RKO (cell line): ENCODE results near the gene ACSS1.
A peak's percentile ranks its signal among the peaks of the same experiment; 100 is the strongest.

ENCODE experiments used
- DNase-seq: peaks from one replicate; pipeline ENCODE4 v3.0.0-alpha.2; 2016; ENCODE audit warnings: low spot score

The ACSS1 gene

DNA sequence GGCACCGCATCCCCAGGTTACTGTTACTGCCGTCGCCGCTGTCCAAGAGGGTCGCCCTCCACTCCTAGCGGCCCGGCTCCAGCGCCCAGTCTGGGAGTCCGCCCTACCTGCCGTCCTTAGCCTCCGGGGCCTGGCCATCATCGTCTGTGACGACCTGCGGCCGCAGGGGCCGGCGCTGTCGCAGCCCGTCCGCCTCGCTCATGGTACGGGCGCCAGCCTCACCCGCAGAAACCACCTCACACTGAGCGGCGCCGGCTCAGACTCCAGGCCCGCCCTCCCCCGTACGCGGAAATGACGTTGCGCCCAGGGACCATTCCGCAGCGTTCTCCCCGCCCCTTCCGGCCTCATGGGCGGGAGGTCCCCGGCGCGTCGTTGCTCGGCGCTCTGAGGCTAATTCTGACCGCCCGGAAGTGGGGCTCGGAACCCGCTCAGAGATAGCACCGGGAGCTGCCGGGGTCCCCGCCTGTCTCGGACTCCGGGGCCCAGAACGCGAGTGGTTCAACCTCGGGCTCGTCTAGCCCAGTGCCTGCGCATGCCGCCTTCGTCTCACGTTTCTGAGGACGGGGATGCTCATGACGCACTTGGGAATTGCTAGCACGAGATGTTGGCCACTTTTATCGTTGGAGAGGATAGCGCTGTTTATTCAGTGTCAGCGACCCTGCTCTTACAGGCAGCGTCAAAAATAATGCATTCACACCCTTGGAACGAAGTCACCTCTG lies 65.3 kb downstream of the ACSS1 start, which contains the start of gene APMAP:
Gene APMAP, minus strand, starts transcription at position 265 of the 719 bp plus-strand sequence. Its CDS starts 63 bp downstream, at position 202.
- peak; percentile 95 for DNase-seq

DNA sequence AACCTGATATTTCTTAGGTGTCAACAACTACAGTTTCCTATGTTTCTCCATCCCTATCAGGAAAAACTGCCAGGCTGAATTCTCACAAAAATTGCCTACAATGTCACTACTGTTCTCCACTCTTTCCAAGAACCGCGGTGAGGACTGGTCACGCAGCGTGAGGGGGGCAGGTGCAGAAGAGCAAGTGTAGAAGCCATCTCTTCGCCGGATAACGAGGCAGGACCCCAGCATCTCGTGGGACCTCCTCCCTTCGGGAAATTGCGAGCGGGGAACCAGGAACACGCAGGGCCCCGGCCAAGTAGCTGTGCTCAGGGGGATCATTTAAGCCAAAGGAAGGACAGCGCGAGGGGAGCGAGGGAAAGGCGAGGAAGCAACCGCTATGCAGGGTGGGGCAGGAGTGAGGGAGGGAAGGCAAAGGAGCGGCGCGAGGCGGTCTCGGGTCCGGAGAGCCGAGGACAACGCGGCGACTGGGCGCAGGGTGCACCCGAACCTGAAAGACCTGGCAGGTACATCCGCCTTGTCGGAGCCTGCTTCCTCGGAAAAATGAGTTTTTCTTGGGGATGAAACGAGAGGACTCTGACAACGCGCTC lies 65.9 kb downstream of the ACSS1 start:
- peak; percentile 29 for DNase-seq

DNA sequence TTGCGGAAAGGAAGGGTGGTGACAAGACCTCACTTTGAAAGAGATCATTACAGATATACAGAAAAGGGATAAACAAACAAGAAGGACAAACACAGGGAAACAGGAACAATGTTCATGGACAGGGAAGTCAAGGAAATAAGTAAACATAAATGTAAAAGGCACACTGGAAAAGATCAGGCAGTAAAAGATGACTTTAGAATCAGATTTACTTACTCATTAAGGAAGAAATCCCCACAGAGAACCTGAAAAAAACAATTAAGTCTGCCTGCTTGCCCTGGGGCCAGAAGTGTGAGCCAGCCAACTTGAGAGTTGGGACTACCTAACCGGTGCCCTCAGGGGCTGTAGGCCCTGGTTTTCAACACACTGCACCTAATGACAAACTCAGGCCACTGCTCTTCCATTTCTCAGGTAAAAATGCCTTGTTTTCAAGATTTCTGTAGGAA lies 67.1 kb downstream of the ACSS1 start:
- DNase-seq = peak; percentile 16

DNA sequence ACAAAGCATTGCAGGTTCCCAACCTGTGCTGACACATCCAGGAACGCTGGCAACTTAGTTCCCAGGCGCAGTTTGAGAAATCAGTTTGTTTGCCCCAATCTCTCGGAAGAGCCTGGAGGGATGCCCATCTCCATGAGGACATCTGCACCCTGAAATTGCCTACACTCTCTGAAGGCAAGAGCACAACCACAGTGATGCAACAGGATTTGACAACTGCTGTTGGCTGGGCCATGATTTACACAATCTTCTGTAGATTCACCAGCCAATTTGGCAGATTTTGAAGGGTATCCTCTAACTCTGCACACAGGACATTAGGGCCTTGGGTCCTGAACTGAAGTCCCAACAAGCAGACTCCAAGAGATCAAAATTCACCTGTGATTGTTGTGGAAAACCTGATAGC lies 68.8 kb downstream of the ACSS1 start:
- no peak for DNase-seq

DNA sequence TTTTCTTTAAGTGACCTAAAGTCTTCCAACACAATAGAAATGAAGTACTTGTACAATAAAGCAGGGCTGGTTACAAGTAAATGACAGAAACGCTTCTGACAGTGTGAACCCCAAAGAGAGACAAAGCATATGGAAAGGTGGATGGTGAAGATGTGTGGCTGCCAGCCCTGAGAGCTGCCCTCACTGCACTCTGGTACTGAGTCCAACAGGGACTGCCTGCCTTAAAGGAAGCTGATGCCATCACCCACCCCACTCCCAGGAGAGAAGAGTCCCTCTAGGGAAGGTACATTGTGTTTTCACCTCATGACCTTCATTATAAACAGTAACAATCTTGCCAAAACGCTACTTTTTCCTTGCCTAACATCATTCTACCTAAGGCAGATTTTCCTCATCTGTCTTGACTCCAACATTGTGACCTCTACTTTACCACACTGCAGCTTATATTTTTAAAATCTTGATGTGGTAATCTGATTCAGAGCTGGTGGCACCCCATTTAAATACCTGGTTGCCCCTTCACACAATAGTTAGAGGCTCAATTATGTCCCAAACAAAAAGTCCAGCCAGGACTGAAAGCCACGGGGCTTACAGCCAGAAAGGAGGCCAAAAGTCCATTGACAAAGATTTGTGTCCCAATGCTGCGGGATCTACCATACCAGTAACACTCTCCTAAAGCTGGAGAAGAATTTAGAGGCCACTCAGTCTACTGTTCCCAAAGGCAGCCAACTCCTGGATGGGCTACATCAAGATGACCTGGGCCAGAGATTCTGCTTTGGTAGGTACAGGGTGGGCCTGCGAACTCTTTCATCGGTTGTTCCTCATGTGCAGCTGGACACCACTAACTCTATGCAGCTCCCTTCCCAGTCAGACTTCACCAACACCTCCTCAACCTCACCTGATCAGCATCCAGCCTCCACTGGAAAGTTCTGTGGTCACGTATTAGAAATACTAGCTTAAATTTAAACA lies 69.8 kb downstream of the ACSS1 start:
- no peak for DNase-seq

DNA sequence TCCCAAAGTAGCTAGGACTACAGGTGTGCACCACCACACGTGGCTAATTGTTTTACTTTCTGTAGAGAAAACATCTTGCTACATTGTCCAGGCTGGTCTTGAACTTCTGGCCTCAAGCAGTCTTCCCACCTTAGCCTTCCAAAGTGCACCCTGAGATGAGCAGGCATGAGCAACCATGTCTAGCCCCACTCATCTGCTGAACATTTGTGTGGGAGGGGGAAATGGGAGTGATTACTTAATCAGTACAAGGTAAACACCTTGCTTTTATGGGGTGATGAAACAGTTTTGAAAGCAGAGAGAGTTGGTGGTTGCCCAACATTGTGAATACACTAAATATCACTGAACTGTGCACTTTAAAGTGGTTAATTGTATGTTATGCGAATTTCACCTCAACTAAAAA lies 70.7 kb downstream of the ACSS1 start:
- no peak for DNase-seq

DNA sequence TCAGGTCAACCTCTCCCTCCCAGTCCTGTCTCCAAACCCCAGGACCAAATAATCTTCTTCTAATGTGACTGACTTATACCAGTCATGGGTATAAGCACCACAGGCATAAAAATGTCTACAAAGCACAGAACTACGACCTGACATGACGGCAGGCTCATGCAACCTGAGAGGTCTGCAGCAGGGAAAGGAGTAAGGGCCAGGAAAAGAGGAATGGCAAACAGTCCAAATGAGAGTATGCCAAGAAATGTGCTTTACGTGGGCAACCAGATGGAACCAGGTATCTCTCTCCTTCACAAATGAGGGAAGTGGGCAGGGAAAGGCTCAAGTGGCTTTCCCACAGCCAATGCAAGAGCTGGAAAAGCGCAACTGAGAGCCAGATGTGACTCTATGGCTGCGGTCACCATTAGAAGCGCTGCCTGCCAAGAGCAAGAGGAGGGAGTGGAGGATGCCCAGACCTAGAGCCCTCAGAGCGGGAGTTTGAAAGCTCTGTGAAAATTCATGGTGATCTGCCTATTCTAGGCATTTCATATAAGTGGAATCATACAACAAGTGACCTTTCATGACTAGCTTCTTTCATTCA lies 71.4 kb downstream of the ACSS1 start:
- no peak for DNase-seq

DNA sequence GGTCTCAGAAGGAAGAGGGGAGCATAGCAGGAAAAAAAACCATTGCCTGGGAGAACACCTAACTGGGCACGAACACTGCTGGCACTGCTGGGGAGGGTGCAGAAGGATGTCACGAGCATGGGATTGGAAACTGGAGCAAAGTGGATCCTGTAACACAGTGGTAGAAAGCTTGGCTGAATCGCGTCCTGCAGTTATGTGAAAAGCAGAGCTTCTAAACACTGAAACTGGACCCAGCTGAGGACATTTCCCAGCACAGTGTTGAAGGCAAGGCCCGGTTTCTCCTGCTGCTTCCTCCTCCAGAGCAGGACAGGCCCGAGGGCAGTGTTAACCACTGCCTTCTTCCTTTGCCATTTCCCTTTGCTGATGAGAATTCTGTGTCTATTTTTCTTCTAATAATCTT lies 72.1 kb downstream of the ACSS1 start:
- DNase-seq = no peak

DNA sequence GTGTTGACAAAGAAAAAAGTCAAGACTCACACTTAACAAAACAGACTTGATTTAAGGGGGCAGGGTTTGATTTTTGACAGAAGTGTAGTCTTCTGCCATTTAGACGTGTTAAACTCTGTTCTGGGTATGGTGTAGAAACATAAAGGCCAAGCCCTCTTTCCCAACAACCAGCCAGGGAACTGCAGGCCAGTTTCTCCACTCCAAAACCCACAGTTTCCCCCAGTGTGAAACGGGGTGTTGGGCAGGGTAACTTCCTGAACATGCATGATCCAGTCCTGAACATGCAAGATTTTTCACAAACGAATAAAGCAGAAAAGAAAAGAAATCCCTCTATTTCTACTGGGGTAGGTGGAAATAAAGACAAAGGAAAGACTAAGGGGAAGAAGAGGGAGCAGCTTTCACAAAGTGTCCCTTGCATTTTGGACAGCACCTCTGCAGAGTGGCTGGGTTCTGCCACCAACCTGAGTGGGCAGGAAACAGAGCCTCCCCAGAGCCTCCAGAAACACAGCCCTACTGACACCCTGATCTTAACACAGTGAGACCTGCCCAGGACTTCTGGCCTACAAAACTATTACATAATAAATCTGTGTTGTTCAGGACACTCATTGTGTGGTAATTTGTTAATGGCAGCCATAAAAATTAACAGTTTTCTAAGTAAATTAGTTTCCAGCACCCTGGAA lies 72.8 kb downstream of the ACSS1 start:
- no peak for DNase-seq

DNA sequence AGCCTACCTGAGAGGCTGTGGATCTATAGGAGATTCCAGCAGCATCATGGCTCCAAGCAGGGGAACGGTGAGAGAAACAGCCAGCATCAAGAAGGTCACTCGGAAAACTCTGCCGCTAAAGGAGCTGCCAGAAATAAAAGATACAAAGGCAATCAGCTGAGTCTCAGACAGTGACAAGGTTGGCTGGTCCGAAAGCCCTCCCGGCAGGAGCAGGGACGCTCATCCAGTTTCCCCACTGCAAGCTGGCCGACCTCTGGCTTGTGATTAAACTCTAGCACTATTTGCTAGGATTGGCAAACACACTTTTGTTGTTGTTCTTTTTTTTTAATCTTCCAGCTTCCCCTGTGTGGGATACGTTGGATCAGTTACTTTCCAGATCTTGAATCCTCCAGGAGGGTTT lies 74.0 kb downstream of the ACSS1 start:
- DNase-seq = no peak

DNA sequence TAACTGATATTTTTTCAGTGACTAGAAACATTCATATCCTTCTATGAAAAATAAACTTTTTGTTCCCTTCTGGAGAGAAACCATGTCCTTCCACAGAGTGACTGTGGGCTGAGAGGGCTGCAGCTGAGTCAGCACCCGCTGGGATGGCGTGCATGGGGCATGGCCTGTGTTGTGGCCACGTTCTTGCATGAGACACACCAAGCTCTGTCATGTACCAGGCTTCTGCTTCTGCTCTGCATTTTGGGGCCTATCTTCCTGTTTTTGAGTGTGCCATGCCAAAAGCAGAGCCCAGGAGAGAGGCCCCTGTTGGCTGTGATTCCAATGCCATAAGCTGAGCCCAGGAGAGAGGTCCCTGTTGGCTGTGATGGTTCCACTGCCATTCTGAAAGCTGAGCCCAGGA lies 76.1 kb downstream of the ACSS1 start:
- DNase-seq = no peak

DNA sequence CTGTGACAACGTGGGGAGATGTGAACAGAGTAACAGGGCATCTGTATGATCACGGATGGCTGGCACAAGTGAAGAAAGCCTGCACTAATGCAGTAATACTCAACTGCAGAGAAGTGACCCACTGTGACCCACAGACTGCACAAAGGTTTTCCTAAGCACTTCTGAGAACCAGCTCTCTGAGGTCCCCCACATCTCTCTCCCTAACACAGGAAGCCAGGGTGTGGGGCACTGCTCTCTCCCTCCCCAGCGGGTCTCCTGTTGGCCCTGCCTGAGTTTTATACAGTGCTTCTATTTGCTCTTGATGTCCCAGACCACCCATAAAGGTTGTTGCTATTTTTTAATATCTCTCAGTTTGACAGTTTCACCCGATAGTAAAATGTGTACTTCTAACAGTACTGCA lies 76.7 kb downstream of the ACSS1 start:
- DNase-seq = no peak

DNA sequence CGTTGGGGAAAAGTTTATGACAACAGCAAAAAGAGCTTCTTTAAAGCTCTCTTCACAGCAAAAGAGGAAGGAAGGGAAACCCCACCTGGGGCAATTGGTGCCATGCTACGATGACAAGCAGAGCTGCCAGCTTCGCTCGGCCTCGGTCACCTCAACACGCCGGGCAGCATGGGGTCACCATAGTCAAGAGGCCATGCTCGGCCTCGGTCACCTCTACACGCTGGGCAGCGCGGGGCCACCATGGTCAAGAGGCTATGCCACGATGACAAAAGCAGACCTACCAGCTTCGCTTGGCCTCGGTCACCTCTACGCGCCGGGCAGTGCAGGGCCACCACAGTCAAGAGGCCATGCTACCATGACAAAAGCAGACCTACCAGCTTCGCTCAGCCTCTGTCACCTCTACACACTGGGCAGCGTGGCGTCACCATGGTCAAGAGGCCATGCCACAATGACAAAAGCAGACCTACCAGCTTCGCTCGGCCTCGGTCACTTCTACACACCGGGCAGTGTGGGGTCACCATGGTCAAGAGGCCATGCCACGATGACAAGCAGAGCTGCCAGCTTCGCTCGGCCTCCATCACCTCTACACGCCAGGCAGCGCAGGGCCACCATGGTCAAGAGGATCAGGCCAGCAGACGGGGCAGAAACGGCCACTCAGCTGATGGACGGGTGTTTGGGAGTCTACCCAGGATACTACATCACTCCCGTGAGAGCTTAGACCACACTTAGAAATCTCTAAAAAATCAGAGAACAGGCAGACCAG lies 77.5 kb downstream of the ACSS1 start:
- no peak for DNase-seq

DNA sequence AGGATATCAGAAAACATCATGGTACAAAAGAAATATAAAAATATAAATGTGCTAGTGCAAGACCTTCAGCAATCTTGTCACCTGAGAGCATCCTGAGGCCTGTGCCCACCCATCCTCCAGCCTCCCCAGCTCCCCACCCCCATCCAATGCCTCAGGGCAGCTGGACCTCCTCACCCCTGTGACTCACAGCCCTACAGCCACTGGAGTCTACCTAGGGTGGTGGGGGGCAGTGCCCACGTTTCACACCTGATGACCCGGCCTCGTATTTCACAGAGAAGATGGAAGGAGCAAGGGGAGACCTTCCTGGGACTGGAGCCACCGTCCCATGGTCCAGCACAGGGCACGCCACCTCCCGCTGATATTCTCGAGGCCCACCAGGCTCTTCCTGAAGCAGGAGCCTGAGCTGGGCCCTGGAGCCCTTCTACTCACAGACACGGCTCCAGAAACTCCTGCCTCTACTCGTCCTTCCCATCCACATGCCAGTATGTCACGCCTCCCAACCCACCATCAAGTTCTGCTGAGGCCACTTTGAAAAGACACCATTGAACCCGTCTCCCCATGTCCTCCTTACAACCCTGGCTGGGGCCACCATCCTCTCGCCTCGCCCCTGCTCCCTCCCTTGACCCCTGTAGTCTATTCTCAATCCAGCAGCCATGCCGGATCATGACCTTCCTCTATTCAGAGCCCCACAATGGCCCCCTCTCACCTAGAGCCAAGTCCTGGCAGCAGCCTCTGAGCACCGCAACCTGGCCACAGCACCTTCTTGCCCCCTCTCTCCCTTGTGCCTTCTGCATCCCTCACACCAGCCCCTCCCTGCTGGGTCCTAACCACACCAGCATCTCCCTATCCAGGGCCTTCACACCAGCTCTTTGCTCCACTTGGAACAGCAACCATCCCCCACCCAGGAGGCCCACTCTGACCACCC lies 78.6 kb downstream of the ACSS1 start:
- no peak for DNase-seq

DNA sequence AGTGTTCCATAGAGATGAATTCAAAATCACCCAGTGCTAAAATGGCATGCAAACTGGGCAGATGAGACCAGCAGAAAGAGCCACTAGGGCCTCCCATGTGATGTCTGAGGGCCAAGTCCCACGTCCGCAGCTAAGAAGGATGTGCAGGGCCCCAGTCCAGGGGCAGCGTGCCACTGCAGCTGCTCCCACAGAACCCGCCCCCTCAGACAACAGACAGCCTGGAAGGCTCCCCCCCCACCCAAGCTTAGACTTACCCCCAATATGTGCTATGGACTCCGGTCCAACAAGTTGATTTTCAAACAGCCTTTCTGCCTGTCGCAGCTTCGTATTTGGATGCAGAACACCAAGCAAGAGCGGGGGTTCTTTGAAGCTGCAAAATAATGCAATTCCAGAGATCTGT lies 79.4 kb downstream of the ACSS1 start:
- no peak for DNase-seq

DNA sequence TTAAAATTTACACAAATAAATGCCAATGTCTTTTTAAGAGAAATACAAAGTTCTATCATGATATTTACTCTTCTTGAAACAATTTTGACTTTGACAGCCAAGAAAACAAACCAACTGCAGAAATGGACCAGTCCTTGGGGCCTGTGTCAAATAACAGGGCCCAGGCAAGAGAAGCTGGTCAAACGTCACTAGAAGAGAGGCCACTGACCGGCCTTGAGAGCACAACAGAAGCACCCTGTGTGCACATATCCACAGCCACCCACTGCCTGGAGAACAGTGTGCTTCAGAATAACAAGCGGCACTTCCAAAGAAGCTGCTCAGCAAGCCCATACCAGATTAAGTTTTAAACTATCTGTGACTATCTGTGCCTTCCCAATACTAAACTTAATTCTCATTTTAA lies 80.1 kb downstream of the ACSS1 start:
- no peak for DNase-seq

DNA sequence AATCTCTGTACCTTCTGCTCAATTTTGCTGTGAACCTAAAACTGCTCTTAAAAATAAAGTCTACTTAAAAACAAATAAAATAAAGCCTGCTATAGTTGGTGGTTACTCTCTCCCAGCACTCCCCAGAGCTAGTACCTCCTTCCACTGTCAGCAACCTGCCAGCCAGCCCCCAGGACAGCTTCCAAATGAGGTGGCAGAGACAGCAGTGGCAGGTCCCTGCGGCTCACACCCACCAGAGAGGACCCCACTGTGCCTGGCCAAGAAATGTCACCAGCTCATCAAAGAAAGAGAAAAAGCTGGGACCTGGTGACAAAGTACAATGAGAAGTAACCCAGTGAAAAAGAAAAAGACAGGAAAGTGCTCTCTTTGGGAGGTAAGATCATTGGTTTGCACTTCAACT lies 80.6 kb downstream of the ACSS1 start:
- no peak for DNase-seq

DNA sequence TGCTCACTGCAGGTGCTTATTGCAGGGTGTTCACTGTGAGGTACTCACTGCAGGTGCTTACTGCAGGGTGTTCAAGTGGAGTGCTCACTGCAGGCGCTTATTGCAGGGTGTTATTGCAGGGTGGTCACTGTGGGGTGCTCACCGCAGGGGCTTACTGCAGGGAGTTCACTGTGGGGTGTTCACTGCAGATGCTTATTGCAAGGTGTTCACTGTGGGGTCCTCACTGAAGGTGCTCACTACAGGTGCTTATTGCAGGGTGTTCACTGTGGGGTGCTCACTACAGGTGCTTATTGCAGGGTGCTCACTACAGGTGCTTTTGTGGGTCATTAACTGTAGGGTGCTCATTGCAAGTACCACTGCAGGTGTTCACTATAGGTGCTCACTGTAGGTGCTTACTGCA lies 85.6 kb downstream of the ACSS1 start:
- DNase-seq = no peak

DNA sequence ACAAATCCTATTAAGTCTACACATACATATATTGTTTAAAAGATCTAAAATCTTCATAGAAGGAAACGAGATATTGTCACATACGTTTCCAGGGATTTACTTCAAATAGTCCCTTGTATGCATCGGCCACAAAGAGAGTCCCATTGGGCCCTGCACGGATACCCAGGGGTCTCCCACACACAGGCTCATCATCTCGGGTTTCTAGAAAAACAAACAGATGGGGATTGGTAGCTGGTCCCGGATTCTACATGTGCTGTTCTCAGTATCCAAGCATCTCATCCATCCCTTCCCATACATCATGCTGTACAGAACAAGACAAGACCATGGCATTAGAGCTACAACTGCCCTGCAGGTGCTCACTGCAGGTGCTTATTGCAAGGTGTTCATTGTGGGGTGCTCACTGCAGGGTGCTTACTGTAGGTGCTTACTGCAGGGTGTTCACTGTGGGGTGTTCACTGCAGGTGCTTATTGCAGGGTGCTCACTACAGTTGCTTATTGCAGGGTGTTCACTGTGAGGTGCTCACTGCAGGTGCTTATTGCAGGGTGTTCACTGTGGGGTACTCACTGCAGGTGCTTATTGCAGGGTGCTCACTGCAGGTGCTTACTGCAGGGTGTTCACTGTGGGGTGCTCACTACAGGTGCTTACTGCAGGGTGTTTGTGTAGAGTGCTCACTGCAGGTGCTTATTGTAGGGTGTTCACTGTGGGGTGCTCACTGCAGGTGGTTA lies 86.4 kb downstream of the ACSS1 start:
- no peak for DNase-seq
